ENCODE data around the gene IKBKG. TPM values are rescaled to one million over a fixed set of nuclear protein-coding genes. Genes with fewer than 3 reads are reported as not detected.

IKBKG gene
- total RNA-seq, 2 experiments from 2014 or later = 14.3 to 34.4 TPM

DNA sequence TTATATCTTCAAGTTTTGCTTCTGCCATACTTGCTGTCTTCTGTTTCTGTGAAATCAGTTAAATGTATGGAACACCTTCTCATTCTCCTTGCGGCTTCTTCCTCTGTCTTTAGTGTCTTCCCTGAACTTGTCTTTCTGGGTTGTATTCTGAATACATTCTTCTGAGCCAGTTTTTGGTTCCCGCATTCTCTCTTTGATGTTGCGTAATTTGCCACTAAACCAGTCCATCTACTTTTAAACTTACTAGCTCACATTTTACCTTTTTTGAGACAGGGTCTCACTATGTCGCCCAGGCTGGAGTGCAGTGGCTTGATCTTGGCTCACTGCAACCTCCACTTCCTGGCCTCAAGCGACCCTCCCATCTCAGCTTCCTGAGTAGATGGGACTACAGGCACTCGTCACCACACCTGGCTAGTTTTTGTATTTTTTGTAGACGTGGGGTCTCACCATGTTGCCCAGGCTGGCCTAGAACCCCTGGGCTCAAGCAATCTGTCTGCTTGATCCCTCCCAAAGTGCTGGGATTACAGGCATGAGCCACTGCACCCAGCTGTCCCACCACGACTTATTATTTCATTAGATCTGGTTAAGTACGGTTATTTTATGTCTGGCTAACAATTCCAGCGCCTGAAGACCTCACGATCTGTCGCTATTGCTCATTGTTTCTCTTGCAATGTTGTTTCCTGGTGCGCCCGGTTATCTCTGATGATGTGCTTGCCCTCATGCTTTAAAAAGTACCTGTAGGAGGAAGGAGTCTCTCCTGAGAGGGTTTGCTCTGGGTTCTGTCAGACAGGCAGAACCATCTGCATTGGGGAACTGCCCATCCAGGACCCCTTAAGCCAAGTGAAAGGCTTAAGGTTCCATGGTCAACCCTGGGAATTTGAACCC is 21.6 kb upstream of the IKBKG start:
- Histone ChIP-seq H4K20me1 (ENCODE audit: insufficient read depth, low read length) (no peaks in the 10 kb centered on the region), H3K79me2 (ENCODE audit: insufficient read depth, low read depth, low read length) (no peaks in the 10 kb centered on the region), H3K9me3 (ENCODE audit: low read length) (no peaks in the 10 kb centered on the region), H3K4me3 (ENCODE audit: low read depth, low read length, poor library complexity, severe bottlenecking) (no peak overlapping the region), H3K4me2 (ENCODE audit: low read length) (no peak overlapping the region), H3K27ac (ENCODE audit: low read depth, low read length, poor library complexity, severe bottlenecking) (no peak overlapping the region), H3K4me1 (ENCODE audit: insufficient read depth, low read length, poor library complexity, severe bottlenecking) (peaks cover 12% of the 10 kb centered on the region), H3K9me2 (ENCODE audit: insufficient read depth, low read length) (no peaks in the 10 kb centered on the region), H2AFZ (ENCODE audit: low read length) (no peak overlapping the region), H3K36me3 (ENCODE audit: insufficient read depth, low read length) (no peaks in the 10 kb centered on the region)
- no peak for TF ChIP-seq EZH2phosphoT487 (IDR thresholded peaks at IDR 0.05; ENCODE audit: borderline replicate concordance, low read depth, low read length)
- TF ChIP-seq, protein P1, sequence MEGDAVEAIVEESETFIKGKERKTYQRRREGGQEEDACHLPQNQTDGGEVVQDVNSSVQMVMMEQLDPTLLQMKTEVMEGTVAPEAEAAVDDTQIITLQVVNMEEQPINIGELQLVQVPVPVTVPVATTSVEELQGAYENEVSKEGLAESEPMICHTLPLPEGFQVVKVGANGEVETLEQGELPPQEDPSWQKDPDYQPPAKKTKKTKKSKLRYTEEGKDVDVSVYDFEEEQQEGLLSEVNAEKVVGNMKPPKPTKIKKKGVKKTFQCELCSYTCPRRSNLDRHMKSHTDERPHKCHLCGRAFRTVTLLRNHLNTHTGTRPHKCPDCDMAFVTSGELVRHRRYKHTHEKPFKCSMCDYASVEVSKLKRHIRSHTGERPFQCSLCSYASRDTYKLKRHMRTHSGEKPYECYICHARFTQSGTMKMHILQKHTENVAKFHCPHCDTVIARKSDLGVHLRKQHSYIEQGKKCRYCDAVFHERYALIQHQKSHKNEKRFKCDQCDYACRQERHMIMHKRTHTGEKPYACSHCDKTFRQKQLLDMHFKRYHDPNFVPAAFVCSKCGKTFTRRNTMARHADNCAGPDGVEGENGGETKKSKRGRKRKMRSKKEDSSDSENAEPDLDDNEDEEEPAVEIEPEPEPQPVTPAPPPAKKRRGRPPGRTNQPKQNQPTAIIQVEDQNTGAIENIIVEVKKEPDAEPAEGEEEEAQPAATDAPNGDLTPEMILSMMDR (conservative IDR thresholded peaks at IDR 0.05; ENCODE audit: low read length) = no peak
- no TSS peak for BruUV-seq (replicated peaks)
- CTCF ChIA-PET (ENCODE audit: unreplicated experiment) = interaction anchor here (1.3 kb wide), 1 partner anchor 35 kb away, joined by 3 read pairs; the partner anchor contains the start of gene SLC10A3
- POLR2A ChIA-PET = no interaction called here
- intact Hi-C loops (cut with micrococcal nuclease; ENCODE audit: unreplicated experiment) = loop anchor here (5.0 kb wide), 1 partner anchor 39 kb away; the partner anchor contains the start of gene UBL4A
- DNase-seq (ENCODE audit: low spot score) = no peak

DNA sequence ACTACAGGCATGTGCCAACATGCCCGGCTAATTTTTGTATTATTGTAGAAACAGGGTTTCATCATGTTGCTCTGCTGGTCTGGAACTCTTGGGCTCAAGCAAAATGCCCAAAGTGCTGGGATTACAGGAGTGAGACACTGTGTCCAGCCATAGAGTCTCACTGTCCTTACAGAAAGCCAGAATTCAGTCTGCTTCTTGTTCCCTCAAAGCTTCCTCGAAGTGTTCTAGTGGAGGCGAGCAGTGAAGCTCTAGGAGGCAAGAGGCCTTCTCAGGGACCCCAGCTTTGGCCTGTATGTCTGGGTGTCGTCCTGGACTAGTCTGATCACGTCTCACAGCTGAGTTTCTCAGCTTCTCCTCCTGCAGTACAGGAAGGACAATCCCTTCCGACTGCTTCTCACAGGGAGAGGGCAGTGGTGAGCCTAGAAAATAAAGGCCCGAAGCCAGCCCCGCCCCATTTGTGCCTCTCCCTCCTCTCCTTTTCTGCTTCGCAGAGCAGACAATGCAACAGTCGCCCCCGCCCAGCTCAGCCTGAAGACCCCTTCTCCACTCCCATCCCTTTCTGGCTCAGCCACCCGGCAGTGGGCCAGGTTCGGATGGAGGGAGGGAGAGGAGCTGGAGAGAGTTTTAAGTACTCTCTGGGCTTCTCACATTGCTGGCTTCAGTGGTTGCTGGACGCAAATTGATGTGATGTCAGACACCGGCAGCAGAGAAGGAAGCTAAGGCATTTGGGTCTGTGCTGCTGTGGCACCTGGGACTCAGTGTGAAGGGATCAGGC is 20.3 kb upstream of the IKBKG start:
- intact Hi-C loops (cut with micrococcal nuclease; ENCODE audit: unreplicated experiment) = loop anchor here (5.0 kb wide), 1 partner anchor 40 kb away; the partner anchor contains the start of gene UBL4A
- Histone ChIP-seq H2AFZ (ENCODE audit: low read length) (peak overlapping the region; percentile 72), H3K4me2 (ENCODE audit: low read length) (peak overlapping the region; percentile 83), H3K9me3 (ENCODE audit: low read length) (no peaks in the 10 kb centered on the region), H3K4me1 (ENCODE audit: insufficient read depth, low read length, poor library complexity, severe bottlenecking) (peaks cover 12% of the 10 kb centered on the region), H3K27ac (ENCODE audit: low read depth, low read length, poor library complexity, severe bottlenecking) (peak overlapping the region; percentile 66), H3K9me2 (ENCODE audit: insufficient read depth, low read length) (no peaks in the 10 kb centered on the region), H4K20me1 (ENCODE audit: insufficient read depth, low read length) (no peaks in the 10 kb centered on the region), H3K79me2 (ENCODE audit: insufficient read depth, low read depth, low read length) (no peaks in the 10 kb centered on the region), H3K4me3 (ENCODE audit: low read depth, low read length, poor library complexity, severe bottlenecking) (peak overlapping the region; percentile 62), H3K36me3 (ENCODE audit: insufficient read depth, low read length) (no peaks in the 10 kb centered on the region)
- peak; percentile 80 for DNase-seq (ENCODE audit: low spot score)
- TF ChIP-seq, protein P1 (conservative IDR thresholded peaks at IDR 0.05; ENCODE audit: low read length) = peak; percentile 64
- no peak for TF ChIP-seq EZH2phosphoT487 (IDR thresholded peaks at IDR 0.05; ENCODE audit: borderline replicate concordance, low read depth, low read length)
- CTCF ChIA-PET (ENCODE audit: unreplicated experiment) = interaction anchor here (0.6 to 0.8 kb wide), 2 partner anchors 10 to 195 kb away, joined by 3 read pairs; partner anchors contain the start of gene FAM3A
- POLR2A ChIA-PET = interaction anchor here (0.6 to 1.4 kb wide), 6 partner anchors 26 to 129 kb away, joined by 3 to 12 read pairs (median 3); partner anchors contain the start of genes RPL10 and SLC10A3
- no TSS peak for BruUV-seq (replicated peaks)

All from OCI-LY7 (cell line).